T-helper 17 cell (primary cell): ENCODE measurements around the gene LDB3. TPM values are rescaled to one million over a fixed set of nuclear protein-coding genes. Genes with fewer than 3 reads are reported as not detected.

Source experiments
- ATAC-seq: fragments of 150-1000 bp; cut with Tn5 transposase; 2 replicates; pipeline ENCODE4 v1.10.0; 2021; ENCODE audit warnings: mild to moderate bottlenecking, moderate library complexity
- DNase-seq, 3 donors: peaks; one replicate each; pipeline versions ENCODE4 v3.0.0 to v3.0.0-alpha.2; 2020 to 2021
- H3K9me3 ChIP-seq: one replicate; pipeline ENCODE4 v1.7.0; 2013; ENCODE audit warnings: low read length, mild to moderate bottlenecking; ENCODE audit not compliant: control insufficient read depth, poor library complexity, severe bottlenecking
- H3K27ac Mint-ChIP-seq: one replicate; pipeline ENCODE4 v1.8.0; 2022; ENCODE audit warnings: mild to moderate bottlenecking, moderate library complexity, mixed read lengths
- H3K27me3 Mint-ChIP-seq: one replicate; pipeline ENCODE4 v1.8.0; 2022; ENCODE audit warnings: mixed read lengths
- H3K36me3 Mint-ChIP-seq: one replicate; pipeline ENCODE4 v1.8.0; 2022; ENCODE audit warnings: low read depth, mixed read lengths
- H3K4me1 Mint-ChIP-seq: one replicate; pipeline ENCODE4 v1.8.0; 2022; ENCODE audit warnings: mild to moderate bottlenecking, mixed read lengths
- H3K4me3 Mint-ChIP-seq: one replicate; pipeline ENCODE4 v1.8.0; 2022; ENCODE audit warnings: mild to moderate bottlenecking, moderate library complexity, mixed read lengths
- total RNA-seq, 4 donors: library from RNA in 2 of 4; stranded (reverse) in 2 of 4; gene quantifications; one replicate each; pipeline ENCODE4 v1.2.3 and lab custom pipeline; 2022 to 2026

LDB3 gene
- total RNA-seq, 2 donors from 2014 or later, result not detected

DNA sequence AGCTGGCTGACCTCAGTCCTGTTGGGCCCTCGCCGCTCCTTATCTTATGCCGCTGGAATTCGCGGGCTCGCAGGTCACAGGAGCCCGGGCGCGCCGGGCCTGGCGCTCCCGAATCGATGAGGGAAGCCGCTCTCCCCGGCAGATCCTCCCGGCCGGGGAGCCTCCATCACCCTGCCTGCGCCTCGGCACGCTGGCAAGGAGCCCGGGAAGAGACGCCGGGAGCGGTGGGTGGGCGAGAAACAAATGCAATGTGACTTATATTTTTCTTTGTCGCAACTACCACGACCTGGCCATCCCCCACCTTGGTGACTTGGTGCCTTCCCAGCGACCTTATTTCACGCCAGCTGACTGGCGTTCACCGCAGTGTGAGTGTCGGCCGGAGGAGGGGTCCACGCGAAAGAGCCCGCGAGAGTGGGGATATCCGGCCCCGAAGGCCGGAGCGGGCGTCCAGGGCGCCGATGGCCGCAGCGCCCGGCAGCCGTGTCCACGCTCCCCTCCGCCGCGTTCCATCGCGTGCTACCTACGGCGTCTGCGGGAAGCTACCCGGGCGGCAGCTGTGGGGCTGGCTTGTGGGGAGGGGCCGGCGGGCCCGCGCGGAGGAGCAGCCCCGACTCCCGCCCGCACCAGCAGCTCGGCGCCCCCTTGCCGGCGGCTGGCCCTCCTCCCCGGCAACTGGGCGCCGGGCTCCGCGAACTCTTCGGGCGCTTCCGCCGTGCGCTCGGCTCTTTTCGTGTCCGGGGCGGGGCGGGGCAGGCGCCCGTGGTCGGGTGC lies 87.6 kb downstream of the LDB3 start:
- DNase-seq, result peak; percentile 84 to 90 (median 88)
- peak overlapping the region; percentile 90 for H3K4me3 Mint-ChIP-seq
- H3K9me3 ChIP-seq, result no peaks in the 10 kb centered on the region
- peak overlapping the region; percentile 85 for H3K27ac Mint-ChIP-seq
- peaks cover 11% of the 10 kb centered on the region for H3K27me3 Mint-ChIP-seq
- H3K4me1 Mint-ChIP-seq, result peaks cover 32% of the 10 kb centered on the region
- peak; percentile 95 for ATAC-seq
- peaks cover 2% of the 10 kb centered on the region for H3K36me3 Mint-ChIP-seq

DNA sequence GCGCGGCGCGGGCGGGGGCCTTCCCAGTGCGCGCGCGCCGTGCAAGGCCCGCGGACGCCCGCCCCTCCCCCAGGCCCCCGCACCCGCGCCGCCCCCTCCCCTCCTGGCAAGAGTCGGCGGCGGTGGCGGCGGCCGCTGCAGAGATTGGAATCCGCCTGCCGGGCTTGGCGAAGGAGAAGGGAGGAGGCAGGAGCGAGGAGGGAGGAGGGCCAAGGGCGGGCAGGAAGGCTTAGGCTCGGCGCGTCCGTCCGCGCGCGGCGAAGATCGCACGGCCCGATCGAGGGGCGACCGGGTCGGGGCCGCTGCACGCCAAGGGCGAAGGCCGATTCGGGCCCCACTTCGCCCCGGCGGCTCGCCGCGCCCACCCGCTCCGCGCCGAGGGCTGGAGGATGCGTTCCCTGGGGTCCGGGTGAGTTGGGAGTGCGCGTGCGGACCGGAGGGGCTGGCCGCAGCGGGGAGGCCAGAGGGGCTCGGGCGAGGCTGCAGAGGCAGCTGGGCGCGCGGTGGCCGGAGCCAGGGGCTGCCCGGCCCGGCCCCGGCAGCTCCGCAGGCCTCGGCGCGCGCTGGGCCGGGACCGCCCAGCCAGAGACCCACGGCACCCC lies 88.3 kb downstream of the LDB3 start, which contains the start of gene BMPR1A:
BMPR1A (plus strand) TSS at position 109 of the 602 bp plus-strand sequence. CDS start 119,400 bp downstream, outside the sequence.
- ATAC-seq, result peak; percentile 1
- H3K9me3 ChIP-seq, result no peaks in the 10 kb centered on the region
- H3K36me3 Mint-ChIP-seq, result peaks cover 2% of the 10 kb centered on the region
- H3K4me1 Mint-ChIP-seq, result peaks cover 34% of the 10 kb centered on the region
- H3K27ac Mint-ChIP-seq, result peak within 1 kb of the TSS; percentile 85
- DNase-seq, result peak in 2 of 3 donors; percentile 7 to 16
- H3K4me3 Mint-ChIP-seq, result peak within 1 kb of the TSS; percentile 94
- H3K27me3 Mint-ChIP-seq, result peaks cover 11% of the 10 kb centered on the region

DNA sequence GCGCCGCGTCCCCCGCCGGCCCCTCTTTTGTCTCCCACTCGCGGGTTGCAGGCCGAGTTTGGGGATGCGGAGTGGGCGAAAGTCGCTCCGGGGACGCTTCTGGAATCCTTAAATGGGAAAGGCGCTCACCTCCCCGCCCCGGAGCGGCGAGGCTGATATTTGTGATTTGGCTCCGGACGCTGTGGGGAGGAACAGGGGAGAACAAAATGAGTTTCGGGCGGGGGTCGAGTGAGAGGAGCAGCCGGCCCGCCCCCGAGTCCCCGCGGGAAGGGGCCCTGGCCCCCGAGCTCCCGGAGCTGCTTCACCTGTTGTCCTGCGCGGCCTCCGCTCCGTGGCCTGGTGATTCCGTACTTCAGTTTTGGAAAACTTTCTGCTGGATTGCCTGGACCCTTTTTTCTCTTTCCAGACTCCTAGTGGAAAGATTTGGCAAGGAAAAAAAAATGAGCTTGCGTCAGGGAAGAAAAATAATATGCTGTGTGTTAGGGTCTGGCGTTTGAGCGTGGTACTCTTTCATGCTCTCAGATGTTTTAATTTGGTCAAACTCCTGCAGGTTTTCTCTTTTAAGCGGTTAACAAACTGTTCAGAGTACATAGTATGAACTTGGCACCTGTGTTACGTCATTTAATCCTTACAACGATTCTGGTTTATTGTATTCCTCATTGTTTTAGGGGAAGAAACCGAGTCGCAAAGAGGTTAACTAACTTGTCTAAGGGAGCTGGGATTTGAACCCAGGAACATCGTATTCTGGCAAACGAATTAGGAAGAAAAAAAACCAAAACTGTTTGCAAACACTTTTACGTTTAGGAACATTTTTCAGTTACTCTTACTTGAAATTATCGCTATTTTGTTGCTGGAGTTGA lies 89.0 kb downstream of the LDB3 start:
- ATAC-seq (no peak), DNase-seq (peak in 1 of 3 donors; percentile 11)
- H3K9me3 ChIP-seq, result no peaks in the 10 kb centered on the region
- Mint-ChIP-seq H3K36me3 (peaks cover 5% of the 10 kb centered on the region), H3K4me3 (peak overlapping the region; percentile 94), H3K27me3 (peaks cover 11% of the 10 kb centered on the region), H3K4me1 (peaks cover 36% of the 10 kb centered on the region), H3K27ac (peak overlapping the region; percentile 63)

DNA sequence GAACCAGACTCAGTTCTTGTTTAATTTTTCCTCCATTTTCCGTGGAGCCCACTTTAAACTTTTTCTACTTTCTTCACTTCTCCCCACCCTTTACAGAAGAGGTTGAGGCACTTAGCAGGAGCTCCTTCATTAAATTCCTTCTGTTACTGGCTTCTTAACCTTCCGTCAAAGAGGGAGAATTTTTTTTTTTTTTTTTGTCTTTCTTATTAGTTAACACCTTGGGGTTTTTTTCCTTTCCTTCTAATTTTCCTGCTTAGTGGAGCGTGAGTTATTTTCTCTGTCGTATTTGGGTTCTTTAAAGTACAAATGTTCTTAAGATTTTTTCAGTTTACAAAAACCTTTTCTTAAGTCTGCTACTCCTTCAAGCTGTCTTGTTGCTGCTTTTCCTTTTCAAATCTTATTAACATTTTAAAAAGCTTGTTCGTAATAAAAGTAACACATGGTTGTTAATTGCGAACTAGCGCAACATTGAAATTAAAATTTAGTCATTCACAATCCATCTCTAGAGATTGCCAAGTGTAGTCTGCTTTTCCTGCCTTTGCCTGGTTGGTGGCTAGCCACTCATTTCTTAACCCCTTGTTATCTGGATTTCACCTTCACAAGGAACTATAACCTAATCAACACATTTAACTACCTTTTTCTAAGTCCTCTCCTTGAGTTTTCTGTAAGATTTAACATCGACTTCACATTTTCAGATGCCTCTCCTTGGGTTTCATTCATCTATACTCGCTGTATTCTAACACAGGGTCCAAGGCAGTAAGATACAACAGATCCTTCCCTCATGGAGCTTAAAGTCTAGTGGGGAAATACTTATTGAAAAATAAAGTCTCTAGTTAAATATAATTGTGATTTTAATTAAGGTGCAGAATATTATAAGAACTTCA lies 90.1 kb downstream of the LDB3 start:
- H3K27ac Mint-ChIP-seq, result peak overlapping the region; percentile 57
- peaks cover 29% of the 10 kb centered on the region for H3K4me1 Mint-ChIP-seq
- ATAC-seq (no peak), DNase-seq (no peak)
- H3K27me3 Mint-ChIP-seq, result peaks cover 11% of the 10 kb centered on the region
- no peaks in the 10 kb centered on the region for H3K9me3 ChIP-seq
- H3K36me3 Mint-ChIP-seq, result peaks cover 5% of the 10 kb centered on the region
- peak overlapping the region; percentile 94 for H3K4me3 Mint-ChIP-seq

DNA sequence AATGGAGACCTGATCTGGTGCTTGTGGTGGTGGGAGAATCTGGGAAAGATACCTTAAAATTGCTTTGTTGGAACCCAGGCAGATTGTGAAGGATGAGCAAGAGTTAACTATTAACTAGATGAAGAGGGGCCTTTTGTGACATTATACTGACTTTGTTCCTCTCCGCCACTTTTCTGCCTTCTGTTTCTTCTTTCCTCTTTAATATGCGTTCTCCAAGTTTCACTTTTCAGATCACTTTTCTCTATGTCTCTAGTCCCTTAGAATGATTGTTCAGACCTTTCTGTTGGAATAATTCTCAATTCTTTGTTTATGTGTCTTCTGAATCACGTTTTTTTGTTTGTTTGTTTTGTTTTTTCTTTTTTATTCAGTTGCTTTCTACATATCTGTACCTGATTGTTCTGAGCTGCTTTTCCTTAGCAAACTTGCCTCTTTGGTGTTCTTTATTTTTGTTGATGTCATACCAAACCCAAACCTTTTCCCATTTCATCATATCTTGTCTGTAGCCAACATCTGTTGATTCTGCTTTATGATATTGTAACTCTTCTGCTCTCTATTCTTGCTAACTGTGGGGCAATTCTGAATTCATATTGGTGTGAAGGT lies 90.9 kb downstream of the LDB3 start:
- H3K9me3 ChIP-seq, result no peaks in the 10 kb centered on the region
- Mint-ChIP-seq H3K27me3 (peaks cover 11% of the 10 kb centered on the region), H3K4me1 (peaks cover 29% of the 10 kb centered on the region), H3K4me3 (peak overlapping the region; percentile 94), H3K27ac (peak overlapping the region; percentile 57), H3K36me3 (peaks cover 5% of the 10 kb centered on the region)
- DNase-seq, result no peak
- no peak for ATAC-seq

DNA sequence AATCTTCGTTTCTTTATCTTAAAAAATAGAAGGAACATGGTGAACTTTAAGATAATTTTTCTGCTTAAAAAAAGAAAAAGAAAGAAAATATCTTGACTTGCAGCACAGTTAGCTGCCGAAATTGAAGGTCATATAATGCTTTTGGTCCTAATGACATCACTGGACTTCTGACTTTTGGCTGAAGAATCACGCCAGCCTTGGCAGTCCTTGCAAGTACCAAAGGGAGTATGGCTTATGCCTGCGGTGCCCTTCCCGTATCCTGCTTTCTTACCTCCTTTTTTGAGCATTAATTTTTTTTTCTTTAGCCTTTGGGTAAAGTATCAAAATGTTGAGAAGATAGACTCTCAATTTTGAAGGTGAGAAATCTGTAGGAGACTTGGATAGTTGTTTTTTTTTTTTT lies 95.1 kb downstream of the LDB3 start:
- ATAC-seq (no peak), DNase-seq (no peak)
- H3K36me3 Mint-ChIP-seq, result peaks cover 2% of the 10 kb centered on the region
- no peak overlapping the region for H3K4me3 Mint-ChIP-seq
- H3K9me3 ChIP-seq, result no peaks in the 10 kb centered on the region
- peaks cover 11% of the 10 kb centered on the region for H3K27me3 Mint-ChIP-seq
- peaks cover 24% of the 10 kb centered on the region for H3K4me1 Mint-ChIP-seq
- H3K27ac Mint-ChIP-seq, result no peak overlapping the region

DNA sequence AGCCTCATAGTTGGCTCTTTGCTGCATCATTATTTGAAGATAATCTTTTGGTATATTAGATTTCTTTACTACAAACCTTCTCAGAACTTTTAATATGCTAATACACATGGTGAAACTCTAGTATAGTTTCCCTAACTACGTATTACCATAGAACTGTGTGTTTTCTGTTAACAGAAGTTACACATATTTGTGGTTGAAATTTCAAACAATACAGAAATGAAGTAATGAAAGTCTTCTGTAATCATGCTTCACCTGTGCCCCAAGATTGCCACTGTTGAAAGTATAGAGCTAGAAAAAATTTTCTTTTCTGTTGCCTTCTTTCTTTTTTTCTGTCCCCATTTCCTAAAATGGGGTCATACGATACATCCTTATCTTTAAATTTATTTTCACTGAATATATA lies 97.2 kb downstream of the LDB3 start:
- Mint-ChIP-seq H3K27me3 (no peaks in the 10 kb centered on the region), H3K27ac (peak overlapping the region; percentile 11), H3K4me3 (no peak overlapping the region), H3K4me1 (peaks cover 25% of the 10 kb centered on the region), H3K36me3 (peaks cover 2% of the 10 kb centered on the region)
- DNase-seq, result no peak
- ATAC-seq, result no peak
- H3K9me3 ChIP-seq, result no peaks in the 10 kb centered on the region

DNA sequence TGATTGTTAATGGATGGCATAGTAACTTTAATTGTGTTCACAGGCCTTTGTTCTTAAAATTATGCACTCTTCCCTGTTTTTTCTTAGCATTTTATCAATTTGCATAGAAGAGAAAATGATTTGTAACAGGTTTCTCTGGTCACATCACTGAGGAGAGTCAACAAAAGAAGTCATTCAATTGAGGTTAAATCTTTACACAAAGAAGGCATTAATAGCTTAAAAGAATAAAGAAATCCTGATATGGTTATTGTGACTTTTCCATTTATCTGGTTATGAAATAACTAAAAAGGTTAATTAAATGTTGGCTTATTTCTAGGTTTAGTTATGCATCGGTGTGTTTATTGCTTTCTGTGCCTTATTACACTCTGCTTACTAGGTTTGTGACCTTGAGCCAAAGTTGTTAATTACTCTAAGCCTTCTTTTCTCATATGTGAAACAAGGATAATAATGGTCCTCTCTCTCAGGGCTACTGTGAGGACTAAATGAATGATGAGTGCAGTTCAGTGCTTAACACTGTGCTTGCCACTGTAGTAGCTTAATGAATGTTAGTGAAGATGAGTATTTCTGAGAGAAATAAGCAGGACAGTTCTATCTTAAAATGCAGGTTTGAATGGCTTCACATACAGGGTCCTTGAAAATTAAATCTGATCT lies 100.2 kb downstream of the LDB3 start:
- ATAC-seq (no peak), DNase-seq (no peak)
- H3K4me1 Mint-ChIP-seq, result peaks cover 19% of the 10 kb centered on the region
- no peak overlapping the region for H3K27ac Mint-ChIP-seq
- H3K36me3 Mint-ChIP-seq, result no peaks in the 10 kb centered on the region
- no peaks in the 10 kb centered on the region for H3K9me3 ChIP-seq
- H3K4me3 Mint-ChIP-seq, result no peak overlapping the region
- H3K27me3 Mint-ChIP-seq, result no peaks in the 10 kb centered on the region

DNA sequence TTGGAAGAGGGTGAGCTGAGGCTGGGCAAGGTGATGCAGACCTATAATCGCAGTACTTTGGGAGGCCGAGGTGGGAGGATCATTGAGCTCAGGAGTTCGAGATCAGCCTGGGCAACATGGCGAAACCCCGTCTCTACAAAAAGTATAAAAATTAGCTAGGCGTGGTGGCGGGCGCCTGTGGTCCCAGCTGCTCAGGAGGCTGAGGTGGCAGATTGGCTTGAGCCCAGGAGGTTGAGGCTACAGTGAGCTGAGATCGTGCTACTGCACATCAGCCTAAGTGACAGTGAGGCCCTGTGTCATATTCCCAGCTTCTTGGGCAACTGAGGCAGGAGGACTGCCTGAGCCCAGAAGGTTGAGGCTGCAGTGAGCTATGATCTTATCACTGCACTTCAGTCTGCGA lies 101.7 kb downstream of the LDB3 start:
- H3K9me3 ChIP-seq, result no peaks in the 10 kb centered on the region
- Mint-ChIP-seq H3K4me3 (no peak overlapping the region), H3K4me1 (peaks cover 18% of the 10 kb centered on the region), H3K27ac (no peak overlapping the region), H3K27me3 (no peaks in the 10 kb centered on the region), H3K36me3 (no peaks in the 10 kb centered on the region)
- no peak for DNase-seq
- ATAC-seq, result no peak

DNA sequence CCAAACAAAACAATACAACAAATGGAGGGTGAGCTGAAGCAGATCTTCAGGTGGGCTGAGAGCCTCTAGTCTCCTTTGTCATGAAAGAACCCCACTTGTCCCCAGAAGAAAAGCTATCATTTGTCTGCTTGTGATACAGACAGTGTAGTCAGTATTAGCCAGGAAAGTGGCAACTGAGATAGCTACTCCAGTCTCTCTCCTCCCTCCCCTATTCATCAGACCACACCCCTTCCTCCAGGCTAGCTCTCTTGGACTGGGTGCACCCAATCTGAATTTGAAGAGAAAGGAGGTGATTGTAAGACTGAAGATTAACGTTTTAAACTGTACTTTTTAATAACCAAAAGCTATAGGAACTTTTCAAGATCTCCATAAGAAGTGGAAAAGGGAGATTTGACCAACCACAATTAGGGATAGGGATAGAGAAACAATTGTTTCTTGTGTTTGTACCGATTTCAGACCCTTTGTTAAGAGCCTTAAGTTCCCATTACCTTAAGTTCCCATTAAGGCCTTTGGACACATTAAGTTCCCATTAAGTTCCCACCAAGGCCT lies 102.2 kb downstream of the LDB3 start:
- ATAC-seq (peak; percentile 63), DNase-seq (no peak)
- Mint-ChIP-seq H3K4me3 (no peak overlapping the region), H3K36me3 (no peaks in the 10 kb centered on the region), H3K27me3 (no peaks in the 10 kb centered on the region), H3K27ac (no peak overlapping the region), H3K4me1 (peaks cover 17% of the 10 kb centered on the region)
- no peaks in the 10 kb centered on the region for H3K9me3 ChIP-seq

DNA sequence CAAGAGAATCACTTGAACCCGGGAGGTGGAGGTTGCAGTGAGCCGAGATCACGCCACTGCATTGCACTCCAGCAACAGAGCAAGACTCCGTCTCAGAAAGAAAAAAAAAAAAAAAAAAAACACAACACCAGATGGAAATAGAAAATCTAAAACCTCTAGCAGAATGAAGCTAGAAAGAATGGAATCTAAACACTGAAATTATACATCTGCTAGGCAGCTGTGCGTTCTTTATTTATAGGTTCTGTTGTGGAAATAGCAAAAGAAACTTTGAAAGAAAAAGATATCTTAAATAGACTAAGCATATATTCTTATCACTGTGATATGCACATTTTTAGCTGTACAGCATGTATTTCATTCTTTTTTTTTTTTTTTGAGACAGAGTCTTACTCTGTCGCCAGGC lies 105.2 kb downstream of the LDB3 start:
- no peak for DNase-seq
- no peak overlapping the region for H3K27ac Mint-ChIP-seq
- H3K9me3 ChIP-seq, result no peaks in the 10 kb centered on the region
- no peak overlapping the region for H3K4me3 Mint-ChIP-seq
- no peak for ATAC-seq
- H3K36me3 Mint-ChIP-seq, result no peaks in the 10 kb centered on the region
- H3K27me3 Mint-ChIP-seq, result no peaks in the 10 kb centered on the region
- H3K4me1 Mint-ChIP-seq, result peaks cover 21% of the 10 kb centered on the region
